B cell (primary cell): ENCODE measurements around the gene MTX1.

Experiments used
- EZH2 ChIP-seq: IDR thresholded peaks from 2 replicates; pipeline ENCODE4 v1.6.1; 2012; ENCODE audit warnings: borderline replicate concordance, low read depth, mild to moderate bottlenecking, moderate library complexity, low read length; ENCODE audit not compliant: insufficient read depth, poor library complexity, severe bottlenecking
- TF ChIP-seq, protein P1 (sequence below): fragments of 200-600 bp; IDR thresholded peaks from one replicate; pipeline ENCODE4 v1.8.0; 2022; ENCODE audit warnings: antibody characterized with exemption, mild to moderate bottlenecking

DNA sequence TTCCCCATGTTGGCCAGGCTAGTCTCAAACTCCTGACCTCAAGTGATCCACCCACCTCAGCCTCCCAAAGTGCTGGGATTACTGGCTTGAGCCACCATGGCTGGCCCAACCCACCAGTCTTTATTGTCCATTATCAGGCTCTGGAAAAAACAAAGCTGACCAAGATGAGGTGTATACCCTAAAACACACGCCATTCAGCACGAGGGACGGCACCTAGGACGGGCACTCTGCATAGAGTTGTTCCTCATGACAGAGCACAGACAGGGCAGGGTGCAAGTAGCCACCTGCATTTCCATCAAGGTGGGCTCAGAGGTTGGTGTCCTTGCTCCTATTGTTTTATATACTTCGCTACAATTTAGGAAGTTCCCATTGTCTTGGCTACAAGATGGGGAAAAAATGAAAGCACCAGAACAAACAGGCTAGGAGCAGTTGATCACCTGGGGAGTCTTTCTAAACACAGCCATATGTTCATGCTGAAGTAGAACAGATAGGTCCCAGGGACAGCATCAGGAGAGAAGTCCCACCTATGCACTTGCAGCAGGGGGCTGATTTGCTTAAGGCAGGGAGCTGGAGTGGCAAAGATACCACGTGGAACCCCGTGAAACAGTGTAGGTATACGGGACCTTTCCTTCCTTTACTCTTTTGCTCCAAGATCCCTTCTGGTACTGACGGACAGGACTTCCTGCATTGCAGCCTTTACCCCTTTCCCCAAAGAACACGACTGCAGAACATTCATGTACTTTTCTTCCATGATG is 39.9 kb upstream of the MTX1 start:
- TF ChIP-seq, protein P1, sequence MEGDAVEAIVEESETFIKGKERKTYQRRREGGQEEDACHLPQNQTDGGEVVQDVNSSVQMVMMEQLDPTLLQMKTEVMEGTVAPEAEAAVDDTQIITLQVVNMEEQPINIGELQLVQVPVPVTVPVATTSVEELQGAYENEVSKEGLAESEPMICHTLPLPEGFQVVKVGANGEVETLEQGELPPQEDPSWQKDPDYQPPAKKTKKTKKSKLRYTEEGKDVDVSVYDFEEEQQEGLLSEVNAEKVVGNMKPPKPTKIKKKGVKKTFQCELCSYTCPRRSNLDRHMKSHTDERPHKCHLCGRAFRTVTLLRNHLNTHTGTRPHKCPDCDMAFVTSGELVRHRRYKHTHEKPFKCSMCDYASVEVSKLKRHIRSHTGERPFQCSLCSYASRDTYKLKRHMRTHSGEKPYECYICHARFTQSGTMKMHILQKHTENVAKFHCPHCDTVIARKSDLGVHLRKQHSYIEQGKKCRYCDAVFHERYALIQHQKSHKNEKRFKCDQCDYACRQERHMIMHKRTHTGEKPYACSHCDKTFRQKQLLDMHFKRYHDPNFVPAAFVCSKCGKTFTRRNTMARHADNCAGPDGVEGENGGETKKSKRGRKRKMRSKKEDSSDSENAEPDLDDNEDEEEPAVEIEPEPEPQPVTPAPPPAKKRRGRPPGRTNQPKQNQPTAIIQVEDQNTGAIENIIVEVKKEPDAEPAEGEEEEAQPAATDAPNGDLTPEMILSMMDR, result no peak
- no peak for TF ChIP-seq EZH2
